HG02973 (cell line): ENCODE measurements around the gene TRIM63.

Experiments
- ATAC-seq: cut with Tn5 transposase; IDR thresholded peaks from one replicate; pipeline ENCODE4 v1.9.1; 2021; ENCODE audit warnings: moderate library complexity; ENCODE audit not compliant: unreplicated experiment

The TRIM63 gene

GRCh38 chr1:26020330-26020768 lies 47.1 kb downstream of the TRIM63 start:
- no peak for ATAC-seq

GRCh38 chr1:26019641-26020315 lies 47.7 kb downstream of the TRIM63 start:
- no peak for ATAC-seq

- no peak for ATAC-seq
These were observed 49.8 kb downstream of the TRIM63 start for GRCh38 chr1:26017606-26018005.

- no peak for ATAC-seq
These were observed 50.4 kb downstream of the TRIM63 start for GRCh38 chr1:26016953-26017545.

GRCh38 chr1:26016258-26016952 lies 51.0 kb downstream of the TRIM63 start:
- ATAC-seq: no peak

GRCh38 chr1:26015358-26015757 lies 52.1 kb downstream of the TRIM63 start:
- no peak for ATAC-seq

GRCh38 chr1:26014179-26014578 lies 53.3 kb downstream of the TRIM63 start:
- ATAC-seq: no peak

- no peak for ATAC-seq
These were observed 54.6 kb downstream of the TRIM63 start for GRCh38 chr1:26012864-26013263.

- no peak for ATAC-seq
These were observed 56.6 kb downstream of the TRIM63 start for GRCh38 chr1:26010825-26011224.

- no peak for ATAC-seq
These were observed 57.5 kb downstream of the TRIM63 start for GRCh38 chr1:26009796-26010447.

- no peak for ATAC-seq
These were observed 60.7 kb downstream of the TRIM63 start for GRCh38 chr1:26006710-26007109.

- ATAC-seq: no peak
These were observed 61.9 kb downstream of the TRIM63 start for GRCh38 chr1:26005434-26006105.

- no peak for ATAC-seq
These were observed 63.7 kb downstream of the TRIM63 start for GRCh38 chr1:26003756-26004155.

GRCh38 chr1:26003262-26003661 lies 64.2 kb downstream of the TRIM63 start:
- no peak for ATAC-seq
